HG03196 (cell line): Measurements from ENCODE around the gene CPA1.

Experiments
- ATAC-seq: cut with Tn5 transposase; IDR thresholded peaks from one replicate; pipeline ENCODE4 v1.9.1; 2021; ENCODE audit not compliant: unreplicated experiment

Gene CPA1

GRCh38 chr7:130379921-130380860 lies at the start of gene CPA1:
Gene CPA1 (plus strand): TSS chr7:130380494. CDS start chr7:130380521, 27 bp downstream.
- no peak for ATAC-seq

- no peak for ATAC-seq
These were observed 47.8 kb upstream of the CPA1 start for GRCh38 chr7:130332259-130333053.

- ATAC-seq: no peak
These were observed 46.5 kb upstream of the CPA1 start for GRCh38 chr7:130333832-130334231.

DNA sequence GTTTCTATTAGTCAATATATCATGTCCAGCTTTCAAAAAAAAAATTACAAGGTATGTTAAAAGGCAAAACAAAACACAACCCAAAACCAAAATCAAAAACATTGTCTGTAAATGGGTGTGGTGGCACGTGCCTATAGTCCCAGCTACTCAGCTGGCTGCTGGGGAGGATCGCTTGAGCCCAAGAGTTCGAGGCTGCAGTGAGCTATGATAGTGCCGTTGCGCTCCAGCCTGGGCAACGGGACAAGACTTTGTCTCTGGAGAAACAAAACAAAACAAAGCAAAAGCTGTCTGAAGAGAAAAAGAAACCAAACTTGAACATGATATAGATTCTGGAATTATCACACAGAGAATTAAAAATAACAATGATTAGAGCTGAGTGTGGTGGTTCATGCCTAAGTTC lies 46.0 kb upstream of the CPA1 start:
- ATAC-seq: no peak

GRCh38 chr7:130337410-130337971 lies 42.8 kb upstream of the CPA1 start:
- no peak for ATAC-seq

DNA sequence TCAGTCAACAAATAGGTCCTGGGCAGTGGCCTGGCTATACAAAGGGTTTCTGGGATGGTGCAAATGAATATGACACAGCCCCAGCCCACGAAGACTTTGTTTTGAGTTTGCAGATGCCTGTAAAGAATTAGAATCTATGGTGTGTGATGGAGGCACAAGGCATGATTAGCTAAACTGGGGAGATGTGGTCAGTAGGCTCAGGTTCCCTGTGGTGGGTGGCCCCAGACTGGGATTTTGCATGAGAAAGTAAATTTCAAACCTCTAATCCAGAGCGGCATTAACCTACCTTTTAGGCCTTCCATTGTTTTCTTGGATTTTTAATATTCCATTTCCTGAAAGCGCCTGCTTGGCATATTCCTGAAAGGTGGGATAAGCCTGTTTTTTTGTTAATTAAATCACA lies 42.1 kb upstream of the CPA1 start:
- ATAC-seq: no peak

- no peak for ATAC-seq
These were observed 38.4 kb upstream of the CPA1 start for GRCh38 chr7:130341882-130342281.

- ATAC-seq: no peak
These were observed 37.5 kb upstream of the CPA1 start for GRCh38 chr7:130342701-130343380.

- ATAC-seq: no peak
These were observed 35.9 kb upstream of the CPA1 start, which contains the start of gene CPA5 for GRCh38 chr7:130344271-130344866. Gene CPA5 (plus strand): TSS chr7:130344816. CDS start chr7:130346486, 1,670 bp downstream.

DNA sequence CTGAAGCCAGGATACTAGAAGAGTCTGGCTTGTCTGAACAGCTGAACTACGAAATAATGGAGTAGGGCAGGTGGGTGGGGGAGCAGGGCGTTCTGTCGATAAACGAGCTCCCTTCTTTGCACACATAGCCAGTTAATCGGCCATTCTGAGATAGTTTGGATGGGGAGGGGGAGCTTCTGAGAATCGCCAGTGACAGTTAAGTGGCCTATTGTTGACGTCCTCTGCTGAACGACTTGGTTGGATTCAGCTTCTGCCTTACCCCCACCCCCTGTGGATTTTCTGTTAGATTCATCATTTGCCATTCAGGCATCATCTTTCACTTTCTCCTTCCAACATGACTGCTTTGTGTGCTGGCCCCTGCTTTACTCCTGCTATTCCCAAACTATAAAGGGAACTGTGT lies 35.2 kb upstream of the CPA1 start:
- ATAC-seq: no peak

- no peak for ATAC-seq
These were observed 34.6 kb upstream of the CPA1 start for GRCh38 chr7:130345725-130346124.

GRCh38 chr7:130346177-130346905 lies 34.0 kb upstream of the CPA1 start:
- ATAC-seq: no peak

DNA sequence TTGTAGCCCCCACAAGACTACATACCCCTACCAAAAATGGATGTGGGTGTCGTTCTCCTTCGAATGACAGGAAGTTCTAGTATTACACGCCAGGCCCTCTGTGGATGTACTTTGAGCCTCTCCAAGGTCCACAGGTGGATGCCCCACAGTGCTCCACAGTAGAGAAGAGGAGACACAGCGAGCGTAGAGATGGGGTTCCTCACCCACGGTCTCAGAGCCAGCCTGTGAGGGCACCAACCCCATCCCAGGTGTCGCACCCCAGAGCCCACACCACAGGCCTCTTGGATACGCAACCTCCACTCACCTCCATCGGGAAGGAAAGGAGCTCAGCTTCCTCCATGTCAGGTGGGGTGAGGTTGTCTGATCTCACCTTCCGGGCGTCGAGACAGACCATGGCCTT lies 33.4 kb upstream of the CPA1 start:
- ATAC-seq: no peak

DNA sequence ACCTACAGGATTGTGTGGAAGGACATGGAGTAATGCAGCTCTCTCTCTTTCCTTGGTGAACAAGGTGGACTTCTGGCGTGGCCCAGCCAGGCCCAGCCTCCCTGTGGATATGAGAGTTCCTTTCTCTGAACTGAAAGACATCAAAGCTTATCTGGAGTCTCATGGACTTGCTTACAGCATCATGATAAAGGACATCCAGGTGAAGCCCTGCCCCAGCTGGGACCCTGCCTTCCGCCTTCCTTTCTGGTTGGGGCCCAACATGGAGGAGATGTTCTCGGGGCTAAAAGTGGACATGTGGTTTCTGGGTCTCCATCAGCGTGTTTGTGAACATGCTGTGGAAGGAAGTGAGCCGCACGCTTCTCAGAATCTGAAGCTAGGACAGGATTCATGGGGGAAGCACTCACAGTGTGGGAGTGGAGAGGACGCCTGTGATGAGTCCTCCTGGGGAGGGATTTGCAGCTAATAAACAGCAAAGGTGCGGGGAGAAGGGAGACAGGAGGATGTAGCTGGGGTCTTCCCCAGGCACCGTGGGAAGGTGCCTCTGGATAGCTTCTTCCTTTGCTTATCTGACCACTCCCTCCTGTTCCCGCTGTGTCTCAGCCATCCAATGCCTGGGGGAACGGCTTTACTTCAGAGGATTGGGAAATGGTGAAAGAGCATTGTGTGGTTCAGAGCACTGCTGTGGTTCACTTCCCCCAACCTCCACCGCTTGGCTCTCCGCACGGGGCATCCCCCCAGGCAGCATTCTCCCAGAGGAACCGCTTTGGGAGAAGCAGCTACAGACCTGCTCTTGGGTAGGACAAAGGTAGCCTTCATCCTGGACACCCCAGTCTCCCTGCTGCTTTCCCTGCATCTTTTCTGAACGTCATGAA lies 30.1 kb upstream of the CPA1 start:
- ATAC-seq: no peak

- no peak for ATAC-seq
These were observed 29.1 kb upstream of the CPA1 start for GRCh38 chr7:130350945-130351790.

- ATAC-seq: no peak
These were observed 28.6 kb upstream of the CPA1 start for GRCh38 chr7:130351791-130352090.

- no peak for ATAC-seq
These were observed 27.9 kb upstream of the CPA1 start for GRCh38 chr7:130352194-130353074.
